ENCODE data around the gene FAIM.
A peak's percentile ranks its signal among the peaks of the same experiment; 100 is the strongest.

DNA sequence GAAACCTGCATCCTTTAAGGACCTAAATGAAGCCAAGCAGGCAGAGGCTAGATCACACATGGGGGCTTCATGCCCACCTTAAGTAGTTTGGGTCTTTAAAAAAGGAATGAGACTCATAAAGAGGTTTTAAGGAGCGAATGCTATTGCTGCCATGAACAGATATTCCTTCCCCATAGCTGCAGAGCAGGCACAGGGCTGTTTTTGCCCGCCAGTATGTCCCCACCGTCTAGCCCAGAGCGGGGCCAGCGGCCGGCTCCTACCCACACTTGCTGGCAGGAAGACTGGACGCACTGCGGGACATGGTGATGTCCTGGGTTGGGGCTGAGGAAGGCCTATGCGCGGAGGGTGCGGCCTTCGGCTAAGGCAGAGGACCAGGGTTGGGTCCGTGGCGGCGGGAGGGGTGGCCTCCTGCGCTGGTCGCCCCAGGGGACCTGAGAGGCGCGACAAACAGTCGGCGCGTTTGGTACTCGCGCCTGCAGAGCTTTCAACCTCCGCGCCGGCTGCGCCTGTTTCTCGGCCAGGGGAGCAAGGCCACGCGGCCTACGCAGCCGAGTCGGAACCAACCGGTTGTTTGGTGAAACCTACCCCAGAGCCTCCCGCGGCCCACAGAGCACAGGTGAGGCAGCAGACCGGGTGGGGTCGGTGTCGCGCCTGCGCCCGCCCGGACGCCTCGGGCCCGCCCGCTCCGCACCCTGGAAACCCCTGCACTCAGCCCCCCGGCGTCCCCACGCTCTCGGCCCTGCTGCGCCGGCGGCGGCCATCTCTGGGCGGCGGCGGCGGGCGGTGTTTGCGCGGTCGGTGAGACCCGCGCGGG lies at the start of gene FAIM:
- TF ChIP-seq MYC (IDR thresholded peaks at IDR 0.05; ENCODE audit: low read depth, low read length) (peak; percentile 7; the same call in 1 of the 2 replicates), POLR2A (IDR thresholded peaks at IDR 0.05; ENCODE audit: extremely low read depth, insufficient read length) (peak; percentile 55)
- TF ChIP-seq, protein P1, sequence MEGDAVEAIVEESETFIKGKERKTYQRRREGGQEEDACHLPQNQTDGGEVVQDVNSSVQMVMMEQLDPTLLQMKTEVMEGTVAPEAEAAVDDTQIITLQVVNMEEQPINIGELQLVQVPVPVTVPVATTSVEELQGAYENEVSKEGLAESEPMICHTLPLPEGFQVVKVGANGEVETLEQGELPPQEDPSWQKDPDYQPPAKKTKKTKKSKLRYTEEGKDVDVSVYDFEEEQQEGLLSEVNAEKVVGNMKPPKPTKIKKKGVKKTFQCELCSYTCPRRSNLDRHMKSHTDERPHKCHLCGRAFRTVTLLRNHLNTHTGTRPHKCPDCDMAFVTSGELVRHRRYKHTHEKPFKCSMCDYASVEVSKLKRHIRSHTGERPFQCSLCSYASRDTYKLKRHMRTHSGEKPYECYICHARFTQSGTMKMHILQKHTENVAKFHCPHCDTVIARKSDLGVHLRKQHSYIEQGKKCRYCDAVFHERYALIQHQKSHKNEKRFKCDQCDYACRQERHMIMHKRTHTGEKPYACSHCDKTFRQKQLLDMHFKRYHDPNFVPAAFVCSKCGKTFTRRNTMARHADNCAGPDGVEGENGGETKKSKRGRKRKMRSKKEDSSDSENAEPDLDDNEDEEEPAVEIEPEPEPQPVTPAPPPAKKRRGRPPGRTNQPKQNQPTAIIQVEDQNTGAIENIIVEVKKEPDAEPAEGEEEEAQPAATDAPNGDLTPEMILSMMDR (IDR thresholded peaks at IDR 0.05; ENCODE audit: low read depth, low read length), result no peak
- TF ChIP-seq, protein P2, sequence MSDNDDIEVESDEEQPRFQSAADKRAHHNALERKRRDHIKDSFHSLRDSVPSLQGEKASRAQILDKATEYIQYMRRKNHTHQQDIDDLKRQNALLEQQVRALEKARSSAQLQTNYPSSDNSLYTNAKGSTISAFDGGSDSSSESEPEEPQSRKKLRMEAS (IDR thresholded peaks at IDR 0.05; ENCODE audit: low read depth, low read length), result no peak
